GM21367 (cell line): ENCODE data around the gene CSF2.

Experiments used
- ATAC-seq: cut with Tn5 transposase; IDR thresholded peaks from one replicate; pipeline ENCODE4 v1.9.1; 2021; ENCODE audit not compliant: unreplicated experiment

Gene CSF2

DNA sequence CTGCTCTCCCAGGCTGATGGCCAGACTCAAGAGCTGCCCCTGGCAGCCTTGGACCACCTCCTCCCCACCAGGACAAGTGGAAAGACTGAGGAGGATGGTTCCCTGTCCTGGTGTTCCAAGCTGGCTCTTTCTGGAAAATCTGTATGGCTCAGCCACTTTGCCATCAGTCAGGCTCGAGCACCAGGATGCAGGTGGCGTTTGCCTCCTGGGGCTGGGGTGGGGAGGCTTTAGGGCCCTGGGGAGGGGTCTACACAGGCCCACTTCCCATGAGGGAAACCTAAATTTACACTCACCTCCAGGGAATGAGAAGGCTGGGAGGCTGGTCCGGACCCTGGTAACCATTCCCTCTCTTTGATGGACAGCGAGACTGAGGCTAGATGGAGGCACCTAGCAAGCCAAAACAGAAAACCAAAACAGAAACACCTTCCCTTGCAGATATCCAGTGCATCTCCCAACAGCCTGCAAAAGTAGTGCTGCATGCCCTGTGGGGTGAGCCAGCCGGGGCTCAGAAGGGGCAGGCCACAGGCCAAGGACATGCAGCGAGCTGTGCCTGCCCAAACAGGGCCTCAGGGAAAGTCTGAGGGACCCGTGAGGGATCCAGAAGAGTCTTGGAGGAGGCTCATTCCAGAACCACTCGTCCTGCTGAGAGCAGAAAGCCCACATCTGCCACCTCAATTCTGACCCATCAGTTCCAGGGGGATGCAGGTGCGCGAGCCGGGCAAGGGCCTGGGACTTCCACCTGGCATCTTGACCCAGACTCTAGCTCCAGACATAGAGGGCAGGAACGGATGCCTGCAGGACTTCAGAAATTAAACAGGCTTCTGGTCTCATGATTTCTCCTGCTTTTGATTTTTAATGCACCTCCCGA lies 5.4 kb upstream of the CSF2 start:
- no peak for ATAC-seq

- no peak for ATAC-seq
Measured at GRCh38 chr5:132069561-132069960, 4.0 kb upstream of the CSF2 start.

DNA sequence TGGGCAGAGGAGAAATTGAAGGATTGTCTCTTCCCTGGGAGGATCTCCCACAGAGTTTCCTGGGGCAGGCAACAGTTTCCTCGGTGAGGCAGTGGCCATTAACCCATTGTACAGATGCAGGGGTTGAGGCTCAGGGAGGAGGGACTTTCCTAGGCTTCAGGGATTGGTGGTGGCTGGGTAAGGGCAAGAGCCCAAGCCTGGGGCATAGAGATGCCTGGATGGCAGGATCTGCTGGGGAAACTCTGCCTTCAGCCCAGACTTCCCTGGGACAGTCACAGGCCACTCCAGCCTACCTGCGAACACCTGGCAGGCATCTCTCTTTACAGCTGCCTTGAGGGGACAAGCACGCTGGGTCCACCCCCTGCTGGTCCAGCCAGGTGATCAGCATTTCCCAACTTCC lies 3.6 kb upstream of the CSF2 start:
- no peak for ATAC-seq

DNA sequence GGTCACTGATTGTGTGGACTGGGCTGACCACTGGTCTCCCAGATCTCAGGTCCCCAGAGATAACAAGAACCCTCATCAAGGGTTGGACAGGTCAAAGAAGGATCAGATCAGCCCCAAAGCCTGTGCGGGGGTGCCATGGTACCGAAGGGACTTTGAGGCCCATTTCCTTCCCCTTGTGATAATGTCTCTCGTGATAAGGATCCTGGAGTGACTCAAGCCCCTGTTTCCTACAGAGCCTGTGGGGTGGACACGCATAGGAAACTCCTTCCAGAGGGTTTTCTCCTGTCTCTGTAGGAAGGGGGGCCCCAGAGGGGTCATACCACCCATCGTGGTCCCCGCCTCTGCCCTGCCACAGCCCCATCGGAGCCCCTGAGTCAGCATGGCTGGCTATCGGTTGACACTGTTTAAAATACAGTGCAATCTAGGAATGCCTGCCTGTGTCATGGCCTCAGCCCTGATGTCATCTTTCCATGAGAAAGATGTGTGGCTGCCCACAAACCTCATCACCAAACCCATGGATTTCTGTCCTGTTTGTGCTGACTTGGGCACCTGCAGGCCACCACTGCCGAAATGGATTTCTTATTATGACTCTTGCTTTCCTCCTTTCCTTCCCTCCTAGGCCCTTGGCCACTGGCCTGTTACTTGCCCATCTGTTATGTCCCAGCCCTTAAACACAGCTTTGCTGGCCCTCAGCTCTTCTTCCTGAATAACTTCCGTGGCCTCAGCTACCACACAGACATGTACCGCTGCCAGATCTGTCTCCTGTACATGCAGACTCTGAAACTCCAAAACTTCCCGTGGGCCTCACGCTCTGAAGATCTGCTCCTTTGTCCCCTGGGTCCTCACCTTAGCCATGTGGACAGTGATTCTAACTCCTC lies 2.9 kb upstream of the CSF2 start:
- no peak for ATAC-seq

DNA sequence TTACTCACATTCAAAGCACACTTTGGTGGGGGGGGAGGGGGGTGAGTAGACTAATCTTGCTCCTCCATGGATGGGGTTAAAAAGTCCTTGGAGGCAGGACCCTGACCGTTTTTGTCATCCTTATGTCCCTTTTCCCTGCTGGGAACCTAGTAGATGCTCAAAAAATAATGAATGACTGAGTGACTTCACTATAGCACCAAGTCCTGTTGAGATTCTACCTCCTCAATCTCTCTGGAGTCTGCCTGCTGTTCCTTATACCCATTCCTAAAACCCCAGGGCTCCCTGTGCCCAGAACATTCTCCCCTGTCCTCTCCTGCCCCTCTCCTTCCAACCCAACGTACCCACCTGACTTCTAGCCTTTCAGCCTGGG lies 2.3 kb upstream of the CSF2 start:
- no peak for ATAC-seq

- no peak for ATAC-seq
Measured at GRCh38 chr5:132072070-132072469, 1.5 kb upstream of the CSF2 start.

GRCh38 chr5:132072528-132072927 lies 1.1 kb upstream of the CSF2 start:
- ATAC-seq, result no peak

GRCh38 chr5:132074091-132074771 lies 642 bp downstream of the CSF2 start:
- ATAC-seq, result no peak

DNA sequence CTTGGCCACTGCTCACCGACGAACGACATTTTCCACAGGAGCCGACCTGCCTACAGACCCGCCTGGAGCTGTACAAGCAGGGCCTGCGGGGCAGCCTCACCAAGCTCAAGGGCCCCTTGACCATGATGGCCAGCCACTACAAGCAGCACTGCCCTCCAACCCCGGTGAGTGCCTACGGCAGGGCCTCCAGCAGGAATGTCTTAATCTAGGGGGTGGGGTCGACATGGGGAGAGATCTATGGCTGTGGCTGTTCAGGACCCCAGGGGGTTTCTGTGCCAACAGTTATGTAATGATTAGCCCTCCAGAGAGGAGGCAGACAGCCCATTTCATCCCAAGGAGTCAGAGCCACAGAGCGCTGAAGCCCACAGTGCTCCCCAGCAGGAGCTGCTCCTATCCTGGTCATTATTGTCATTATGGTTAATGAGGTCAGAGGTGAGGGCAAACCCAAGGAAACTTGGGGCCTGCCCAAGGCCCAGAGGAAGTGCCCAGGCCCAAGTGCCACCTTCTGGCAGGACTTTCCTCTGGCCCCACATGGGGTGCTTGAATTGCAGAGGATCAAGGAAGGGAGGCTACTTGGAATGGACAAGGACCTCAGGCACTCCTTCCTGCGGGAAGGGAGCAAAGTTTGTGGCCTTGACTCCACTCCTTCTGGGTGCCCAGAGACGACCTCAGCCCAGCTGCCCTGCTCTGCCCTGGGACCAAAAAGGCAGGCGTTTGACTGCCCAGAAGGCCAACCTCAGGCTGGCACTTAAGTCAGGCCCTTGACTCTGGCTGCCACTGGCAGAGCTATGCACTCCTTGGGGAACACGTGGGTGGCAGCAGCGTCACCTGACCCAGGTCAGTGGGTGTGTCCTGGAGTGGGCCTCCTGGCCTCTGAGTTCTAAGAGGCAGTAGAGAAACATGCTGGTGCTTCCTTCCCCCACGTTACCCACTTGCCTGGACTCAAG lies 1.5 kb downstream of the CSF2 start:
- ATAC-seq, result peak; percentile 42

GRCh38 chr5:132075719-132076077 lies 2.1 kb downstream of the CSF2 start:
- no peak for ATAC-seq

- ATAC-seq, result no peak
Measured at GRCh38 chr5:132076202-132076830, 2.7 kb downstream of the CSF2 start.

GRCh38 chr5:132076983-132077382 lies 3.4 kb downstream of the CSF2 start:
- no peak for ATAC-seq

GRCh38 chr5:132079081-132079480 lies 5.5 kb downstream of the CSF2 start:
- no peak for ATAC-seq

- ATAC-seq, result no peak
Measured at GRCh38 chr5:132079619-132080018, 6.0 kb downstream of the CSF2 start.

- no peak for ATAC-seq
Measured at GRCh38 chr5:132080595-132080994, 7.0 kb downstream of the CSF2 start.

- no peak for ATAC-seq
Measured at GRCh38 chr5:132081458-132081857, 7.9 kb downstream of the CSF2 start.

GRCh38 chr5:132082329-132083023 lies 8.9 kb downstream of the CSF2 start:
- no peak for ATAC-seq

GRCh38 chr5:132083071-132083678 lies 9.6 kb downstream of the CSF2 start:
- no peak for ATAC-seq

DNA sequence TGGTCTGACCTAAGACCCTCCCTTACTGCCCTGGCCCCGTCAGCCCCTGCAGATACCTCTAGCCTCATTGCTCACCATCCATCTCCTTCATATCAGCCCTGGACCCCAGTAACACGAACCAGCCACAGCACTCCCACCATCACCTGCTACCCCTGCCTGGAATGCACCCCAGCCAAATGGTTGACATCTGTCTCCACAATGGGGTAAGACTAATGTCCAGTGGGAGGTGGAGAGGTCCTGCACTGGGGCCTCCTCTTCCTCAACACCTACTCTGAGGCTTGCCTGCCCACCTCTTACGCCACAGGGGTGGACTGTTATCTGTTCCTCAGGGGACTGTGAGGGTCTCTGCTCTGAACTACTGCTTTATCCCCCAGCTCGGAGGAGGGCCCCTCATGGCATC lies 12.1 kb downstream of the CSF2 start:
- ATAC-seq, result no peak
